GM18868 (cell line): Measurements from ENCODE around the gene KRTAP26-1.

Experiments used
- ATAC-seq: cut with Tn5 transposase; IDR thresholded peaks from one replicate; pipeline ENCODE4 v1.9.1; 2021; ENCODE audit warnings: mild to moderate bottlenecking, moderate library complexity; ENCODE audit not compliant: unreplicated experiment

Gene KRTAP26-1

GRCh38 chr21:30271611-30272010 is 48.5 kb downstream of the KRTAP26-1 start:
- ATAC-seq, result no peak

GRCh38 chr21:30271156-30271555 is 49.0 kb downstream of the KRTAP26-1 start:
- no peak for ATAC-seq

GRCh38 chr21:30269803-30270530 is 50.1 kb downstream of the KRTAP26-1 start:
- no peak for ATAC-seq
